NCI-H1092 treated with DMSO at 0.1 percent for 48 hours (cell line): ENCODE results near the gene MELTF.

ENCODE experiments used
- DNase-seq: peaks from one replicate; lab custom pipeline; 2025; lab: John Stamatoyannopoulos, UW

The MELTF gene

DNA sequence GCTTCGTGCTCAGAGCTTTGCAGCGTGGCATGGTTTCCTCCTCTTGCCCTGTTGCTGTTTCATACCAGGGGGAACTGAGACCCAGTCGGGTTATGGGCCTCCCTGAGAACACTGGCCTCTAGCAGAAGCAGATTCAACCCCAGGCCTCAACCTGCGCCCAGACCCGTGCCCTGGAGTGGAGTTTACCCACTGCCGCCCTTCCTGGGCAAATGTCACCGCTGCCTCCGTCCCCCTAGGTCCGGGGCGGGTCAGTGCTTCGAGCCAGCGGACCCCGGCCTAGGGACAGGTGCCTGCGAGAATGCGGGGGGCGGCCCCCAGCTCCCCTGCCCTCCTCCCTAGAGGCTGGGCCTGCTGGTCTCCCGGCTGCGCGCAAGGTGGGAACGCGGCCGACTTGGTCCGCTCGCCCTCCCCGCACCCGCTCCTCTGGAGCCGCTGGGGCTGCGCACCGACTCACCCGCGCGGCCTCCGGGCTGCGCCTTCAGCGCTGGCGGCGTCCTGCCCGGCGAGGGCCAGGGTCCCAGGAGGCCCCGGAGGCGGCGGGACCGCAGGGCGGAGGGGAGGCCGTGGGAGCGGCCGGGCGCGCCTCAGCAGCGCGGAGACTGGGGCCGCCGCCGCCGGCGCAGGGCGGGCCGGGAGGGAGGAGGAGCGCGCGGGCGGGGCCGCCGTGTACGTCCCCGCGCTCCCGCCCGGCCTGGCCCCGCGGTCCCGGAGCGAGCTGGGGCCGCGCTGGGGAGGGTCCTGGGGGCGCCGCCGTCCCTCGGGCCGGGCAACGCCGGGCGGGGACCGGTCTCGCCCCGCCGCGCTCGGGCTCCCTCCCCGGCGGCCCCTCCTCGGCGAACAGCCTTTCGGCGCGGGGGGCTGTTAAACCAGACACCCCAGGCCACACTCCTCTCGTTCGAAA, 61.1 kb downstream of the MELTF start, which contains the start of gene PIGZ:
PIGZ (minus strand) TSS at position 601 of the 901 bp plus-strand sequence. CDS start 16,802 bp downstream, outside the sequence.
- peak; percentile 28 for DNase-seq

DNA sequence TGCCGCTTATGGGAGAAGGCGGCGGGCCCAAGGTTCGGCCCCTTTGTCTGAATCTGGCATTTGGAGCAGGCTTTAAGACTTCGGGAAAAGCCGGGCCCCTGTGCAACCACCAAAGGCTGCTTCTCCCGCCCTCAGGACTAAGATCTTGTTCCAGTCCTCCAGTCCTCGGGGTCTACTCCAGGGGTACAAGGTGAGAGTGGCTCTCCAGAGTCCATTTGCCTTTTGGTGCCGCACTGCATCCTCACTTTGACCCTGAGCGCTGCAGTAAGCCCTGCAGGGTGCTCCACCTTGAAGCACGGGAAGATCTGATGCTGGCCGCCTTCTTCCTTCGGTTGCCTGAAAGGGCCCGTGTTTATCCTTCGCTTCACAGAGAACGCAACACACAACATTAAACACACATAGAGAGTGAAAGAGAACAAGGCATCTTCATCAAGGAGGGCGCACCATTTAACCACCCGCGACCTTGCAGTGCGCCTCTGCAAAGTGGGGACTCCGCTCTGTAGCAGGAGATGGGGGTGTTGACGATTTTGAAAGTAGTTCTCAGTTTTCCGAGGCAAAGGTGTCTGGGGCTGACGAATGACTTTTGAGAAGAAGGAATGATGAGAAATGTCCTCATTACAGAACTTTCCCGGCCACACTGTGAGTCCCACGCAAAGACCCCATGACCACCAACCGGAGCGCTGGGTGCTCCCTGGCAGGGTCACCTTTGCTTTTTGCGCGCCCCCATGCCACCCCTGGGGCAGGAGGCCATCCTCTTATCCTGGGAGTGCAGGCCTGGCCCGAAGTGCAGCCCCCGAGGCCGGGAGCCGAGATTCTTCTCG, 62.0 kb downstream of the MELTF start:
- DNase-seq, result no peak

DNA sequence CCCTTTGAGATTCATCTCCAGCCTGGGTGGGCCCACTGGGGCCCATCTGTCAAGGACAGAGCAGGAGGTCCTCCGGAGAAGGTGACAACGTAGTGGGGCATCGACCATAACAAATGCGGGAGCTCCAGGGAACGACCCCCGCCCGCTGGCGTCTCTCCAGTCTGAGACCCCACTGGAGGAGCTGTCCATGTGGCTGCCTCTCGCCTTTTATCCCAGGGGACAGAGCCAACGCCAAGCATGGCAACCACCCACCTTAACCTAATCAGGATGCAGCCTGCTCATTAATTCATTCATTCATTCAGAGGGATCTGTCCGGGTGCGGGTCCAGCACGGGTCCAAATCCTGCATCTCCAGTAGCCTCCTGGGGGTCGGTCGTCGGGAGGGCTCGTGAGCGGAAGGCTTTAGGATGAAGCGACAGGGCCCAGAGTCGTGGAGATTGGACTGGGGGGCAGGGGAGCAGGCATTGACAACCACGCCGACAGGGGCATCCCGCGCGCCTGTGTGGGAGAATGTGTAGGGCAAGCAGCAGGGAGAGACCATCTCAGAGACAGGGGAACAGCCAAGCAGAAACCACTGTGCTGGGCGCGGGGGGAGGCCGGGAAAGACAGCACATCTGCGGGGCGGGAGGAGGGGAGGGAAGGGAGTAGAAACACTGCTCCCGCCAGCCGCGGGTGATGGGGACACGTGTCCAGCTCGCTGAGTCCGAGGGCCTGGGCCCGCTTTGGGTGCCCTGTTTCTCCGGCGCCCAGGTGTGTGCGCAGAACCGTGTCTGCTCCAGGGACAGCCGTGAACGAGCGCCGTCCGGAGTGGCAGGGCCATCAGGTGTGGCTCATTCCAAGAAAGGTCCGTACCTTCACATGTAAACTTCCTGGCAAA, 62.9 kb downstream of the MELTF start:
- no peak for DNase-seq

DNA sequence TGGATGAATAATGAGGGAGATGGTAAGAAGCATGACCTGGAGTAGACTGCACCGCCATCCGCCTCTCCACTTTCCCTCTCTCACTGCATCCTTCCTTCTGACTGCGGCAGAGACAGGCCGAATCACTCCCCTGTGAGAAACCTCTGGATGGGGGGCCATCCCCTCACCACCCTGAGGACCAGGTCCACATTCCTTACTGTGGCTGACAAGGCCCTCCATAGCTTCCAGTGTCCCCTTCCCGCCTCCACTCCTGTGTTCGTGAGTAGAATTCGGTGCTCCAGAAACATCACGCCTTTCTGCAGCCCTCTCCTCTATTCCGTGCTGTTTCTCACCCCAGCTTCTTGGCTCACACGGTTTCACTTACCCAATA, 63.8 kb downstream of the MELTF start:
- DNase-seq, result no peak

DNA sequence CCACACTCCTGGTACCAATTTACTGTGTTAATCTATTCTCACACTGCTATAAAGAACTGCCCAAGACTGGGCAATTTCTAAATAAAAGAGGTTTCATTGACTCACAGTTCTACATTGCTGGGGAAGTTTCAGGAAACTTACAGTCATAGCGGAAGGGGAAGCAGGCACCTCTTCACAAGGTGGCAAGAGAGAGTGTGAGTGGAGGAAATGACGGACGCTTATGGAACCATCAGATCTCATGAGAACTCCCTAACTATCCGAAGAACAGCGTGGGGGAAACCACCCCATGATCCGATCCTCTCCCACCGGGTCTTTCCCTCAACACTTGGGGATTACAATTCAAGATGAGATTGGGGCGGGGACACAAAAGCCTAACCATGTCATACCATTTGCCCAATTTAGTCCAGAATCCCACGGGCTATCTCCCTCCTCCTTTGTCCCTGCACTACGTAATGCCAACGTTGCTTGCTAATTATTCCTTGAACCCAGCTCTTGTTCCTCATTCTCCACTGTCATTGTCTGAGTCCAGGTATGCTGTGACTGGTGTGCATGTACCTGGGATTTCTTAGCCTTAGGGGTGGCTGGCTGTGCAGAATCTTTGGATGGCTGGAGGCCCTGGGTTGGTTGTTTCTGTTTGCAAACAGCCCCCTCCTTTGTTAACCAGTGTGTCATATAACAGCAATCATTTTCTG, 64.4 kb downstream of the MELTF start:
- DNase-seq, result no peak

DNA sequence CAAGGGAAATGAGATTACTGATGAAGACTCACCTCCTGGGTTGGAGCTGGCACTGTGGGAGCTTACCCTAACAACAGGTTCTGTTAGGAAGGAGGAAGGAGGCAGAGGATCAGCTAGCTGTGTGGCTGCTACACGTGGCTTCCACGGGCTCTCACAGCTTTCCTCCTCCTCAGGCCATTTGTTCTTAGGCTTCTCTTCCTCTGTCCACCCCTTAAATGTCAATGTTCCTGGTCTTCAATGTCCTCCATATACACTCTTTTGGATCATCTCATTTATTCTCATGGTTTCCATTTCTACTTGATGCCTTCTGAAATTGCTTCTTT, 66.0 kb downstream of the MELTF start:
- DNase-seq, result no peak

DNA sequence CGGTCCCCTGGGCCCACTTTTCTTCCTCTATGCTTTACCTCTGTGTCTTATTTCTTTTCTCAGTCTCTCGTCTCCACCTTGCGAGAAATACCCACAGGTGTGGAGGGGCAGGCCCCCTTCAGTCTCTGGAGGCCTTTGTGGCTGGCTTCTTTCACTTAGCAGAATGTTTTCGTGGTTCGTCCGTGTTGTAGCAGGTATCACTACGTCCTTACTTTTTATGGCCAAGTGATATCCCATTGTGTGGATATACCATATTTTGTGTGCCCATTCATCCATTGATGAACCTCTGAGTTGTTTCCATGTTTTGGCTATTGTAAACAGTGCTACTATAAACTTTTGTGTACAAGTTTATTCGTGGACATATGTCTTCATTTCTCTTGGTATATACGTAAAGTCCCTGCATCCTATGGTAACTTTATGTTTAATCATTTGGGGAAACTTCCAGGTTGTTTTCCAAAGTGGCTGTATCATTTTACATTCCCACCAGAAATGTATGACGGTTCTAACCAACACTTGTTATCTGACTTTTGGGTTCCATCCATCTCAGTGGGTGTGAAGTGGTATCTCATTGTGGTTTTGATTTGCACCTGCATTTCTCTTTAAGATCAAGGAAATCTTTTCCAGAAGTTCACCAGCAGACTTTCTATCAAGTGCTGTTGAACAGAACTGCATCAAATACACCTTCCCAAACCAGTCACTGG, 66.5 kb downstream of the MELTF start:
- DNase-seq, result no peak

DNA sequence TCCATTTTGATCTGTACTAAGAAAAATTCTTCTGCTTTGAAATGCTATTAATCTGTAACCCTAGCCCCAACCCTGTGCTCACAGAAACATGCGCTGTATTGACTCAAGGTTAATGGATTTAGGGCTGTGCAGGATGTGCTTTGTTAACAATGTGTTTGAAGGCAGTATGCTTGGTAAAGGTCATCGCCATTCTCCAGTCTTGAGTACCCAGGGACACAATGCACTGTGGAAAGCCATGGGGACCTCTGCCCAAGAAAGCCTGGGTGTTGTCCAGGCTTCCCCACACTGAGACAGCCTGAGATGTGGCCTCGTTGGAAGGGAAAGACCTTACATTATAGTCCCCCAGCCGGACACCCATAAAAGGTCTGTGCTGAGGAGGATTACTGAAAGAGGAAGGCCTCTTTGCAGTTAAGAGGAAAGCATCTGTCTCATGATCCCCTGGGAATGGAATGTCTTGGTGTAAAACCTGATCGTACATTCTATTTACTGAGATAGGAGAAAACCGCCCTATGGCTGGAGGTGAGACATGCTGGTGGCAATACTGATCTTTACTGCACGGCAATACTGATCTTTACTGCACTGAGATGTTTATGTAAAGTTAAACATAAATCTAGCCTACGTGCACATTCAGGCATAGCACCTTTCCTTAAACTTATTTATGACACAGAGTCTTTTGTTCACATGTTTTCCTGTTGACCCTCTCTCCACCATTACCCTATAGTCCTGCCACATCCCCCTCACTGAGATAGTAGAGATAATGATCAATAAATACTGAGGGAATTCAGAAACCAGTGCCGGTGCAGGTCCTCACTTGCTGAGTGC, 67.3 kb downstream of the MELTF start:
- no peak for DNase-seq

DNA sequence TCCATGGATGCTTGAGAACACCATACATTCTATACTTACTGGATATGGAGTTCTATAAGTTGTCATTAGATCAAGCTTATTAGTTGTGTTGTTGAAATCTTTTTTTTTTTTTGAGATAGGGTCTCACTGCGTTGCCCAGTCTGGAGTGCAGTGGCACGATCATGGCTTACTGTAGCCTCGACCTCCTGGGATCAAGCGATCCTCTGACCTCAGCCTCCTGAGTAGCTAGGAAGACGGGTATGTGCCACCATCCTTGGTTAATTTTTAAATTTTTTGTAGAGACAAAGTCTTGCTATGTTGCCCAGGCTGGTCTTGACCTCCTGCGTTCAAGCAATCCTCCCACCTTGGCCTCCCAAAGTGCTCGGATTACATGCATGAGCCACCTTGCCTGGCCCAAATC, 74.8 kb downstream of the MELTF start:
- DNase-seq, result no peak
